ENCODE results near the gene REEP6. TPM values are rescaled to one million over a fixed set of nuclear protein-coding genes. Genes with fewer than 3 reads are reported as not detected.
"Not testable (repeated sequence)": the region's sequence is repeated elsewhere in the genome, so short reads cannot be mapped to it uniquely, and the experiment has no call there.

Gene REEP6
- total RNA-seq, 1 donor from 2014 or later, result 7.4 TPM

GRCh38 chr19:1505991-1506881 is 15.3 kb downstream of the REEP6 start:
- DNase-seq (ENCODE audit: low spot score), result no peak

- no peak for DNase-seq (ENCODE audit: low spot score)
Measured at GRCh38 chr19:1507192-1507660, 16.2 kb downstream of the REEP6 start.

GRCh38 chr19:1507763-1508506 is 17.0 kb downstream of the REEP6 start:
- DNase-seq (ENCODE audit: low spot score), result no peak

- no peak for DNase-seq (ENCODE audit: low spot score)
Measured at GRCh38 chr19:1508507-1508856, 17.5 kb downstream of the REEP6 start.

- no peak for DNase-seq (ENCODE audit: low spot score)
Measured at GRCh38 chr19:1509602-1510441, 18.8 kb downstream of the REEP6 start.

GRCh38 chr19:1510442-1510806 is 19.4 kb downstream of the REEP6 start:
- DNase-seq (ENCODE audit: low spot score), result no peak

- no peak for DNase-seq (ENCODE audit: low spot score)
Measured at GRCh38 chr19:1510807-1511206, 19.8 kb downstream of the REEP6 start.

- DNase-seq (ENCODE audit: low spot score), result no peak
Measured at GRCh38 chr19:1511318-1512317, 20.6 kb downstream of the REEP6 start.

GRCh38 chr19:1512671-1513498 is 21.9 kb downstream of the REEP6 start, which contains the start of gene ADAMTSL5:
Gene ADAMTSL5, minus strand, starts transcription at chr19:1513019. Its CDS starts 2,076 bp downstream, at chr19:1510943.
- no peak for DNase-seq (ENCODE audit: low spot score)

GRCh38 chr19:1513499-1514294 is 22.7 kb downstream of the REEP6 start:
- no peak for DNase-seq (ENCODE audit: low spot score)

GRCh38 chr19:1514295-1514661 is 23.3 kb downstream of the REEP6 start:
- DNase-seq (ENCODE audit: low spot score), result no peak

GRCh38 chr19:1514986-1515721 is 24.2 kb downstream of the REEP6 start:
- no peak for DNase-seq (ENCODE audit: low spot score)

- DNase-seq (ENCODE audit: low spot score), result no peak
Measured at GRCh38 chr19:1516395-1516753, 25.4 kb downstream of the REEP6 start.

- DNase-seq (ENCODE audit: low spot score), result no peak
Measured at GRCh38 chr19:1518471-1518870, 27.5 kb downstream of the REEP6 start.

GRCh38 chr19:1519802-1520201 is 28.8 kb downstream of the REEP6 start:
- not testable (repeated sequence) for DNase-seq (ENCODE audit: low spot score)

- no peak for DNase-seq (ENCODE audit: low spot score)
Measured at GRCh38 chr19:1520203-1520780, 29.3 kb downstream of the REEP6 start.

GRCh38 chr19:1521636-1522035 is 30.7 kb downstream of the REEP6 start:
- no peak for DNase-seq (ENCODE audit: low spot score)

Data from mesenteric fat pad (tissue), 1 donor.